Stimulated activated CD8-positive, alpha-beta memory T cell treated with anti-CD3 and anti-CD28 coated beads, Interleukin-15, amount 100 ng/mL, for 24 hours (primary cell): ENCODE measurements around the gene AIRE.

Source experiments
- DNase-seq: peaks from one replicate; pipeline ENCODE4 v3.0.0-alpha.2; 2020; ENCODE audit warnings: low read depth

The AIRE gene

GRCh38 chr21:44324854-44325107 lies 39.1 kb downstream of the AIRE start:
- DNase-seq: no peak

- no peak for DNase-seq
These were observed 40.0 kb downstream of the AIRE start for GRCh38 chr21:44325386-44326271.

GRCh38 chr21:44326272-44326647 lies 40.6 kb downstream of the AIRE start:
- DNase-seq: no peak

GRCh38 chr21:44326716-44327602 lies 41.3 kb downstream of the AIRE start:
- no peak for DNase-seq

GRCh38 chr21:44327603-44327974 lies 41.9 kb downstream of the AIRE start:
- no peak for DNase-seq

- no peak for DNase-seq
These were observed 42.7 kb downstream of the AIRE start for GRCh38 chr21:44328242-44328895.

- DNase-seq: no peak
These were observed 43.6 kb downstream of the AIRE start for GRCh38 chr21:44329086-44329889.

- no peak for DNase-seq
These were observed 44.5 kb downstream of the AIRE start for GRCh38 chr21:44329971-44330681.

- no peak for DNase-seq
These were observed 45.0 kb downstream of the AIRE start for GRCh38 chr21:44330698-44331097.

GRCh38 chr21:44331209-44331608 lies 45.5 kb downstream of the AIRE start:
- DNase-seq: no peak

GRCh38 chr21:44331650-44332307 lies 46.1 kb downstream of the AIRE start:
- no peak for DNase-seq

GRCh38 chr21:44332383-44332782 lies 46.7 kb downstream of the AIRE start:
- no peak for DNase-seq

- no peak for DNase-seq
These were observed 47.3 kb downstream of the AIRE start for GRCh38 chr21:44332965-44333364.

GRCh38 chr21:44333509-44334328 lies 48.0 kb downstream of the AIRE start:
- no peak for DNase-seq

GRCh38 chr21:44334329-44335030 lies 48.8 kb downstream of the AIRE start:
- DNase-seq: no peak

- no peak for DNase-seq
These were observed 49.8 kb downstream of the AIRE start for GRCh38 chr21:44335266-44336059.

GRCh38 chr21:44337449-44337848 lies 51.8 kb downstream of the AIRE start:
- no peak for DNase-seq
